ENCODE measurements around the gene SLC46A2. TPM values are rescaled to one million over a fixed set of nuclear protein-coding genes. Genes with fewer than 3 reads are reported as not detected.

The SLC46A2 gene
- polyA plus RNA-seq, 1 donor from 2014 or later: not detected

DNA sequence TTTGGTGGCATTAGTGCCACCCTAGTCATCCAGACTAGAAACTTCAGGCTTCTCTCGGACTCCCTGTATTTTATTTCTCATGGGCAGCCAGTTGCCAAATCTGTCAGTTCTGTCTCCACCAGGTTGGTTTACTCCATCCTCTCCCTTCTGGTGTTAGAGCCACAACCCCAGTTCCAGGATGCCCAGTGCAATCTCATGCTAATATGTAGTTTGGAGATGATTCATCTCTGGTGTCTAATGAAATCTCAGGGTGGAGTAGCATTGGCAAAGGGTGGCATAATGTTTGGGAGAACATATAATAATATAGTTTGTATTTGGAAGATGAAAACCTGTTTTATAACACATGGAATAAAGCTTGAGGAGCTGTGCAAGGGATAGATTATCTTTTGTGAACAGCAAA lies 30.2 kb downstream of the SLC46A2 start:
- TF ChIP-seq EP300 (conservative IDR thresholded peaks at IDR 0.05; ENCODE audit: poor library complexity, severe bottlenecking): no peak
- TF ChIP-seq, protein P1, sequence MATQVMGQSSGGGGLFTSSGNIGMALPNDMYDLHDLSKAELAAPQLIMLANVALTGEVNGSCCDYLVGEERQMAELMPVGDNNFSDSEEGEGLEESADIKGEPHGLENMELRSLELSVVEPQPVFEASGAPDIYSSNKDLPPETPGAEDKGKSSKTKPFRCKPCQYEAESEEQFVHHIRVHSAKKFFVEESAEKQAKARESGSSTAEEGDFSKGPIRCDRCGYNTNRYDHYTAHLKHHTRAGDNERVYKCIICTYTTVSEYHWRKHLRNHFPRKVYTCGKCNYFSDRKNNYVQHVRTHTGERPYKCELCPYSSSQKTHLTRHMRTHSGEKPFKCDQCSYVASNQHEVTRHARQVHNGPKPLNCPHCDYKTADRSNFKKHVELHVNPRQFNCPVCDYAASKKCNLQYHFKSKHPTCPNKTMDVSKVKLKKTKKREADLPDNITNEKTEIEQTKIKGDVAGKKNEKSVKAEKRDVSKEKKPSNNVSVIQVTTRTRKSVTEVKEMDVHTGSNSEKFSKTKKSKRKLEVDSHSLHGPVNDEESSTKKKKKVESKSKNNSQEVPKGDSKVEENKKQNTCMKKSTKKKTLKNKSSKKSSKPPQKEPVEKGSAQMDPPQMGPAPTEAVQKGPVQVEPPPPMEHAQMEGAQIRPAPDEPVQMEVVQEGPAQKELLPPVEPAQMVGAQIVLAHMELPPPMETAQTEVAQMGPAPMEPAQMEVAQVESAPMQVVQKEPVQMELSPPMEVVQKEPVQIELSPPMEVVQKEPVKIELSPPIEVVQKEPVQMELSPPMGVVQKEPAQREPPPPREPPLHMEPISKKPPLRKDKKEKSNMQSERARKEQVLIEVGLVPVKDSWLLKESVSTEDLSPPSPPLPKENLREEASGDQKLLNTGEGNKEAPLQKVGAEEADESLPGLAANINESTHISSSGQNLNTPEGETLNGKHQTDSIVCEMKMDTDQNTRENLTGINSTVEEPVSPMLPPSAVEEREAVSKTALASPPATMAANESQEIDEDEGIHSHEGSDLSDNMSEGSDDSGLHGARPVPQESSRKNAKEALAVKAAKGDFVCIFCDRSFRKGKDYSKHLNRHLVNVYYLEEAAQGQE (IDR thresholded peaks at IDR 0.05; ENCODE audit: borderline replicate concordance): no peak
- TF ChIP-seq RAD21 (conservative IDR thresholded peaks at IDR 0.05): no peak
- TF ChIP-seq TAF1 (IDR thresholded peaks at IDR 0.05; ENCODE audit: low read depth): no peak
- TF ChIP-seq SMC3 (conservative IDR thresholded peaks at IDR 0.05; ENCODE audit: poor library complexity): no peak
- TF ChIP-seq POLR2AphosphoS5 (IDR thresholded peaks at IDR 0.05): no peak
- TF ChIP-seq, protein P2, sequence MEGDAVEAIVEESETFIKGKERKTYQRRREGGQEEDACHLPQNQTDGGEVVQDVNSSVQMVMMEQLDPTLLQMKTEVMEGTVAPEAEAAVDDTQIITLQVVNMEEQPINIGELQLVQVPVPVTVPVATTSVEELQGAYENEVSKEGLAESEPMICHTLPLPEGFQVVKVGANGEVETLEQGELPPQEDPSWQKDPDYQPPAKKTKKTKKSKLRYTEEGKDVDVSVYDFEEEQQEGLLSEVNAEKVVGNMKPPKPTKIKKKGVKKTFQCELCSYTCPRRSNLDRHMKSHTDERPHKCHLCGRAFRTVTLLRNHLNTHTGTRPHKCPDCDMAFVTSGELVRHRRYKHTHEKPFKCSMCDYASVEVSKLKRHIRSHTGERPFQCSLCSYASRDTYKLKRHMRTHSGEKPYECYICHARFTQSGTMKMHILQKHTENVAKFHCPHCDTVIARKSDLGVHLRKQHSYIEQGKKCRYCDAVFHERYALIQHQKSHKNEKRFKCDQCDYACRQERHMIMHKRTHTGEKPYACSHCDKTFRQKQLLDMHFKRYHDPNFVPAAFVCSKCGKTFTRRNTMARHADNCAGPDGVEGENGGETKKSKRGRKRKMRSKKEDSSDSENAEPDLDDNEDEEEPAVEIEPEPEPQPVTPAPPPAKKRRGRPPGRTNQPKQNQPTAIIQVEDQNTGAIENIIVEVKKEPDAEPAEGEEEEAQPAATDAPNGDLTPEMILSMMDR (IDR thresholded peaks at IDR 0.05; ENCODE audit: poor library complexity, severe bottlenecking): no peak
- no peak for TF ChIP-seq EZH2 (IDR thresholded peaks at IDR 0.05; ENCODE audit: borderline replicate concordance, insufficient read depth, low read length, poor library complexity, severe bottlenecking)
- no peak for TF ChIP-seq MXI1 (conservative IDR thresholded peaks at IDR 0.05; ENCODE audit: poor library complexity, severe bottlenecking)
- no peaks in the 10 kb centered on the region for H3K79me2 ChIP-seq (replicated peaks; ENCODE audit: insufficient read depth, low read length)
- H3K9me2 ChIP-seq (ENCODE audit: insufficient read depth, low read length): no peaks in the 10 kb centered on the region
- H3F3A ChIP-seq (ENCODE audit: insufficient read depth, low read length, poor library complexity, severe bottlenecking): no peaks in the 10 kb centered on the region
- no peaks in the 10 kb centered on the region for H4K20me1 ChIP-seq (ENCODE audit: insufficient read depth)
- no peak overlapping the region for H2AFZ ChIP-seq (ENCODE audit: low read depth, low read length)
- no peak overlapping the region for H3K4me2 ChIP-seq (ENCODE audit: low read length)
- H3K4me3 ChIP-seq (ENCODE audit: low read length): no peak overlapping the region
- H3K27ac ChIP-seq (ENCODE audit: low read length): no peak overlapping the region
- H3K9me3 ChIP-seq (ENCODE audit: low read length): no peaks in the 10 kb centered on the region
- H3K9ac ChIP-seq (ENCODE audit: low read length): no peak overlapping the region
- no peaks in the 10 kb centered on the region for H3K27me3 ChIP-seq (ENCODE audit: insufficient read depth, low read depth, low read length)
- H3K36me3 ChIP-seq (ENCODE audit: insufficient read depth, low read length): no peaks in the 10 kb centered on the region

DNA sequence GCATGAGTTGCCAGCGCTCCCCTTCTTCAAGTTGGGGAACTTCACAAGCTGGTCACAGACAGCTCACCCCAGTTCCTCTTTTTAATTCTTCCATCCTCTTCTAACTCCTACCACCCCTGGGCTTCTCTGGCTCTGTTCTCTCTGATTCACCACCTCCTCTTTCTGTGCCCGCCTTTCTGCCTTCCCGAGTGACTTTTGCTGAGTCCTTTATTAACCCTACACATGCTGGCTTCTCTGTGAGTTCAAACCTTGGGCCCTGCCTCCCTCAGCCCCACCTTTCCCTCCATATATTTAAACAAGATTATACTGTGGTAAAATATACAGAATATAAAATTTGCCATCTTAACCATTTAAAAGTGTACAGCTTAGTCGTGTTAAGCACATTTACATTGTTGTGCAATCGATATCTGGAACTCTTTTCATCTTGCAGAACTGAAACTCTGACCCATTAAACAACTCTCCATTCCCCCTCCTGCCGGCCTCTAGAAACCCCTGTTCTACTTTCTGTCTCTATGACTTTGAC lies 32.0 kb downstream of the SLC46A2 start:
- Histone ChIP-seq H3K79me2 (replicated peaks; ENCODE audit: insufficient read depth, low read length) (no peaks in the 10 kb centered on the region), H3K4me2 (ENCODE audit: low read length) (no peak overlapping the region), H4K20me1 (ENCODE audit: insufficient read depth) (no peaks in the 10 kb centered on the region), H3K9ac (ENCODE audit: low read length) (no peak overlapping the region), H3K27me3 (ENCODE audit: insufficient read depth, low read depth, low read length) (no peaks in the 10 kb centered on the region), H3F3A (ENCODE audit: insufficient read depth, low read length, poor library complexity, severe bottlenecking) (no peaks in the 10 kb centered on the region), H3K9me2 (ENCODE audit: insufficient read depth, low read length) (no peaks in the 10 kb centered on the region), H3K4me3 (ENCODE audit: low read length) (no peak overlapping the region), H3K27ac (ENCODE audit: low read length) (no peak overlapping the region), H3K9me3 (ENCODE audit: low read length) (no peaks in the 10 kb centered on the region), H3K36me3 (ENCODE audit: insufficient read depth, low read length) (no peaks in the 10 kb centered on the region), H2AFZ (ENCODE audit: low read depth, low read length) (no peak overlapping the region)
- TF ChIP-seq, protein P1 (IDR thresholded peaks at IDR 0.05; ENCODE audit: borderline replicate concordance): no peak
- no peak for TF ChIP-seq MXI1 (conservative IDR thresholded peaks at IDR 0.05; ENCODE audit: poor library complexity, severe bottlenecking)
- TF ChIP-seq EP300 (conservative IDR thresholded peaks at IDR 0.05; ENCODE audit: poor library complexity, severe bottlenecking): no peak
- TF ChIP-seq, protein P2 (IDR thresholded peaks at IDR 0.05; ENCODE audit: poor library complexity, severe bottlenecking): no peak
- no peak for TF ChIP-seq POLR2AphosphoS5 (IDR thresholded peaks at IDR 0.05)
- TF ChIP-seq RAD21 (conservative IDR thresholded peaks at IDR 0.05): no peak
- TF ChIP-seq TAF1 (IDR thresholded peaks at IDR 0.05; ENCODE audit: low read depth): no peak
- no peak for TF ChIP-seq SMC3 (conservative IDR thresholded peaks at IDR 0.05; ENCODE audit: poor library complexity)
- TF ChIP-seq EZH2 (IDR thresholded peaks at IDR 0.05; ENCODE audit: borderline replicate concordance, insufficient read depth, low read length, poor library complexity, severe bottlenecking): no peak

All from neural cell (in vitro differentiated cells).